GM06990 (cell line): ENCODE results near the gene FOXD2.

Experiments used
- DNase-seq: peaks from one replicate; pipeline ENCODE4 v3.0.0-alpha.2; 2011; ENCODE audit not compliant: insufficient read length; ENCODE audit errors: extremely low read depth
- H3K27me3 ChIP-seq: replicated peaks from 2 replicates; pipeline ENCODE4 v1.6.0; 2011; ENCODE audit warnings: low read length; ENCODE audit not compliant: control insufficient read depth, insufficient read depth
- H3K36me3 ChIP-seq: 2 replicates; pipeline ENCODE4 v1.5.1; 2011; ENCODE audit warnings: low read length; ENCODE audit not compliant: control insufficient read depth, insufficient read depth
- H3K4me3 ChIP-seq: replicated peaks from 2 replicates; pipeline ENCODE4 v1.5.1; 2011; ENCODE audit warnings: low read depth, mild to moderate bottlenecking, control low read depth, low read length
- CTCF ChIP-seq: IDR thresholded peaks from 2 replicates; pipeline ENCODE4 v1.5.1; 2011; ENCODE audit warnings: low read length, control low read depth, mild to moderate bottlenecking, inconsistent platforms; ENCODE audit not compliant: insufficient read depth, poor library complexity, severe bottlenecking

The FOXD2 gene

GRCh38 chr1:47439819-47440598, 2.2 kb downstream of the FOXD2 start:
- Histone ChIP-seq H3K36me3 (no peaks in the 10 kb centered on the region; the same call in 1 of the 2 replicates), H3K27me3 (no peaks in the 10 kb centered on the region; the same call in 1 of the 2 replicates), H3K4me3 (no peak overlapping the region)
- DNase-seq = no peak
- TF ChIP-seq CTCF = no peak

- no peak for TF ChIP-seq CTCF
- Histone ChIP-seq H3K36me3 (no peaks in the 10 kb centered on the region), H3K4me3 (no peak overlapping the region), H3K27me3 (no peaks in the 10 kb centered on the region; the same call in 1 of the 2 replicates)
- DNase-seq = no peak
These were observed 2.8 kb downstream of the FOXD2 start for GRCh38 chr1:47440599-47441081.

GRCh38 chr1:47441450-47442106, 3.7 kb downstream of the FOXD2 start:
- TF ChIP-seq CTCF = no peak
- no peak for DNase-seq
- Histone ChIP-seq H3K4me3 (no peak overlapping the region), H3K27me3 (no peaks in the 10 kb centered on the region; the same call in 1 of the 2 replicates), H3K36me3 (no peaks in the 10 kb centered on the region)

- peaks cover 2% of the 10 kb centered on the region; the same call in 1 of the 2 replicates for H3K27me3 ChIP-seq
- no peaks in the 10 kb centered on the region for H3K36me3 ChIP-seq
- no peak for DNase-seq
- no peak for TF ChIP-seq CTCF
- no peak overlapping the region for H3K4me3 ChIP-seq
These were observed 4.4 kb downstream of the FOXD2 start for GRCh38 chr1:47442202-47442601.

- H3K27me3 ChIP-seq = peaks cover 2% of the 10 kb centered on the region; the same call in 1 of the 2 replicates
- DNase-seq = no peak
- no peak for TF ChIP-seq CTCF
- no peak overlapping the region for H3K4me3 ChIP-seq
- no peaks in the 10 kb centered on the region for H3K36me3 ChIP-seq
These were observed 5.1 kb downstream of the FOXD2 start for GRCh38 chr1:47442842-47443529.
